Activated CD4-positive, alpha-beta T cell treated with anti-CD3 and anti-CD28 coated beads, Interleukin-2, Interleukin-4, amounts not matched to agents 100 ng/mL and 50 ng/mL, durations not matched to agents 16 hours and 8 hours (primary cell): ENCODE results near the gene ISOC2.
"Not testable (repeated sequence)": the region's sequence is repeated elsewhere in the genome, so short reads cannot be mapped to it uniquely, and the experiment has no call there.

Experiments used
- DNase-seq: peaks from one replicate; pipeline ENCODE4 v3.0.0-alpha.2; 2020; ENCODE audit warnings: low spot score

ISOC2 gene

GRCh38 chr19:55440411-55441105, 20.9 kb downstream of the ISOC2 start:
- no peak for DNase-seq

- DNase-seq: no peak
Measured at GRCh38 chr19:55439052-55439451, 22.4 kb downstream of the ISOC2 start.

DNA sequence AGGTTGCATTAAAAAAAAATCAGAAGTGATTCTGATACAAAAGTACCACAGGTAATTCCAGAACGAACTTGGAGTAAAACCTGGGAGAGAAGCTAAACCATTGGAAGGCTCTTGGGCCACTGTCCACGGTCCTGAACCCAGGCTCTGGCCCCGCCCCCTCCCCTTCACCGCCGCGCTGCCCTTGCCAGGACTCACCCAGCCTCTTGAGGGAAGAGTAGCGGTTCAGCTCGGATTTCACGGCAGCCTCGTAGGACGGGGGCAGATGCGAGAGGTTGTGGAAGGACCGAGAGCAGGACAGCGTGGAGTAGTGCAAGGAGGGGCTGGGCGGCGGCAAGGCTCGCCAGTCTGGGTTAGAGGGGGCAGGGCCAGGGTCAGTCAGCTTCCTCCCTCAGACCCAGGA, 24.0 kb downstream of the ISOC2 start:
- DNase-seq: no peak

GRCh38 chr19:55436847-55437246, 24.6 kb downstream of the ISOC2 start:
- DNase-seq: no peak

DNA sequence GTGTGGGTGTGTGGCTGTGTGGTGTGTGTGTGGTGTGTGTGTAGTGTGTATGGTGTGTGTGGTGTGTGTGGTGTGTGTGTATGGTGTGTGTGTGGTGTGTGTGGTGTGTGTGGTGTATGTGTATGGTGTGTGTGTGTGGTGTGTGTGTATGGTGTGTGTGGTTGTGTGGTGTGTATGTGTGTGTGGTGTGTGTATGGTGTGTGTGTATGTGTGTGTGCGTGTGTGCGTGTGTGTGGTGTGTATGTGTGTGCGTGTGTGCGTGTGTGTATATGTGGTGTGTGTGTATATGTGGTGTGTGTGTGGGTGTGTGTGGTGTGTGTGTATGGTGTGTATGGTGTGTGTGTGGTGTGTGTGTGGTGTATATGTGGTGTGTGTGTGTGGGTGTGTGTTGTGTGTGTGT, 26.4 kb downstream of the ISOC2 start:
- no peak for DNase-seq

- DNase-seq: no peak
Measured at GRCh38 chr19:55434356-55434919, 27.0 kb downstream of the ISOC2 start.

GRCh38 chr19:55433292-55433691, 28.1 kb downstream of the ISOC2 start:
- DNase-seq: no peak

GRCh38 chr19:55432241-55432959, 29.0 kb downstream of the ISOC2 start:
- no peak for DNase-seq

DNA sequence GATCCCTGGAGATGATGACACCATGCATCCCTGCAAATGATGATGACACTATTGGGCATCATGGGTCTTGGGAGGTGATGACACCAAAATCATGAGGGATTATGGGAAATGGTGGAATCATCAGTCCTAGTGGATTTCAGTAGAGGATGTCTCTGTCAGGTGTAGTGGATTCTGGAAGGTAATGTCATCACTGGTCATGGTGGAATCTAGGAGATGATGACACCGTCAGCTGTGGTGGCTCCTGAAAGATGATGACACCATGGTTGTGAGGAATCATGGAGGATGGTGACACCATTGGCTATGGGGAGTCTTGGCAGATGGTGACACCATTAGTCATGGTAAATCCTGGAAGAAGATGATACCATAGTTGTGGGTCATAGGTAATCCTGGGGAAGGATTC, 30.3 kb downstream of the ISOC2 start:
- no peak for DNase-seq

GRCh38 chr19:55426042-55426441, 35.4 kb downstream of the ISOC2 start:
- no peak for DNase-seq

GRCh38 chr19:55424518-55424917, 36.9 kb downstream of the ISOC2 start:
- no peak for DNase-seq

DNA sequence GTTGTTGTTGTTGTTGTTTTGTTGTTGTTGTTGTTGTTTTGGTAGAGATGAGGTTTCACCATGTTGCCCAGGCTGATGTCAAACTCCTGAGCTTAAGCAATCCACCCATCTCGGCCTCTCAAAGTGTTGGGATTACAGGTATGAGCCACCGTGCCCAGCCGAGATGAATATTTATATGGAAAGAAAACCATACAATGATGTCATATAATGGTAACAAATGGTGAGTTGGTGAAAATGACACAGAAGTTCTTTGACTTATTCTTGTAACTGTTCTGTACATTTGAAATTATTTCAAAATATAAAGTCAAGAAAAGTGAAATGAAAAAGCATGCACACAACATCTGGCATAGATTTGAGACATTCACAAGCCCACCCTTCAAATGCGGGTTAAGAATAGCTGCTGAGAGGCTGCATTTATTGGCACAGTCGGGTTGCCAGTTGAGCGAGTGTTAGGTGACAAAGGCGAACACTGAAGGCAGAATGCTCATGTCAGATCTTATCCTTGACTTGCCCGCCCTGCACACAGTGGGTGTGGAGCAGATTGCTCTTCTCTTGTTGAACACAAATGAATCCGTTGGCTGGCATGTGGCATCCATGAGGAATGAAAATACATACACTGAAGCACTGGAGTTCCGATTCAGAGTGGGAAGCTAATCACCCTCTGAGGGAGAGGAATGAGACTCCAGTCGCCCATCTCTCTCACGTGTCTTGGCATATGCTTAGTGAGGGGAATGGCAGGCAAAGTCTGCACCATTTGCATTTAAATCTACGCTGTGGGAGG, 38.0 kb downstream of the ISOC2 start:
- DNase-seq: no peak

DNA sequence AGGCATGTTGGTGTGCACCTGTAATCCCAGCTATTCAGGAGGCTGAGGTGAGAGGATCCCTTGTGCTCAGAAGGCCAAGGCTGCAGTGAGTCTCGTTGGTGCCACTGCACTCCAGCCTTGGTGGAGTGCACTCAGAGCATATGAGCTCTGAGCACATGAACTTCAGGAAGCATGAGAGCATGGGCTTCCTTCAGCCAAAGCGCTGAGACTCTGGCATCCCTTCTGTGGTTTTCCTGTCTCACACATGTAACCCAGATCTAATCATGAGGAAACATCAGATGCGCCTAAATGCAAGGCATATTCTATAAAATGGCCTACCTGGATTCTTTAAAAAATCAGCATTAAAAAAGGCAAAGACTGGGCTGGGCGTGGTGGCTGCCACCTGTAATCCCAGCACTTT, 40.2 kb downstream of the ISOC2 start:
- not testable (repeated sequence) for DNase-seq

GRCh38 chr19:55419624-55420236, 41.7 kb downstream of the ISOC2 start:
- DNase-seq: no peak

DNA sequence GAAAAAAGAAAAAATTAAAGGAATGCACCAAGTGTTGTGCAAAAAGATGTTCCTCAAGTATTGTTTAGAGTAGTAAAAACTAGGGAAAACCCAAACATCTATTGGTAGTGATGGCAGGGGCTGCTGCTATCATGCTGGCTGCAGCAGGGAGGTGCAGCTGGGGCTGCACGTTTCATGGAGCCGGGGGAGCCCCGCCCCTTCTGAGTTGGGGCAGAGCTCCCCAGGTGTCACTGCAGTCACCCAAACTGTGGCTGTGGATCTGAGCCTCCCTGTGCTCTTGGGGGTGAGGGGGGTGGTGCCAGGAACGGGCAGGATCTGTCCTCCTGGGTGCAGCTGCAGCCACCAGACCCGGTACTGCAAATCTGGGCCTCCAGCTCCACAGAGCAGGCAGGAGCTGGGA, 42.3 kb downstream of the ISOC2 start:
- no peak for DNase-seq

GRCh38 chr19:55418185-55418584, 43.3 kb downstream of the ISOC2 start:
- peak; percentile 57 for DNase-seq

GRCh38 chr19:55410168-55410567, 51.3 kb downstream of the ISOC2 start:
- no peak for DNase-seq

DNA sequence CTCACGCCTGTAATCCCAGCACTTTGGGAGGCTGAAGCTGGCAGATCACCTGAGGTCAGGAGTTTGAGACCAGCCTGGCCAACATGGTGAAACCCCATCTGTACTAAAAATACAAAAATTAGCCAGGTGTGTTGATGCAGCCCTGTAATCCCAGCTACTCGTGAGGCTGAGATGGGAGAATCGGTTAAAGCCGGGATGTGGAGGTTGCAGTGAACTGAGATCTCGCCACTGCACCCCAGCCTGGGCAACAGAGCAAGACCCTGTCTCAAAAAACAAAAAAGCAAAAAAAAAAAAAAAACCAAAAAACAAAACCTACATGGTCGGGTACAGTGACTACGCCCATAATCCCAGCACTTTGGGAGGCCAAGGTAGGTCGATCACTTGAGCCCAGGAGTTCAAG, 52.3 kb downstream of the ISOC2 start:
- not testable (repeated sequence) for DNase-seq

DNA sequence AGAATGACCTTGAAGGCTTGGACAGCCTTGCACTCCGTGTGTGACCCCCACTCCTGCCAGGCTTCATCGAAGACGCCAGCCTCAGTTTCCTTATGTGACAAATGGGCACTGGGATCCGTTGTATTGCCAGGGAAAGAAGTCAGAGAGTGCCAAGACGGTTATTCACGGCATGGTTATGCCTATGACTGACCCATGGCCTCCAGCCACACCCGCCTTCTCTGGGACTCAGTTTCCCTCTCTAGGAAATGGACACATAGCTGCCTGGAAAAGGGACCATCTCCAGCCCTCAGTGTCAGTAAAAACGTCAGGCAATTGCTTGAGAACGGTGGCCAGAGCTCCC, 52.9 kb downstream of the ISOC2 start:
- DNase-seq: no peak

GRCh38 chr19:55407800-55408532, 53.5 kb downstream of the ISOC2 start:
- DNase-seq: peak; percentile 98

DNA sequence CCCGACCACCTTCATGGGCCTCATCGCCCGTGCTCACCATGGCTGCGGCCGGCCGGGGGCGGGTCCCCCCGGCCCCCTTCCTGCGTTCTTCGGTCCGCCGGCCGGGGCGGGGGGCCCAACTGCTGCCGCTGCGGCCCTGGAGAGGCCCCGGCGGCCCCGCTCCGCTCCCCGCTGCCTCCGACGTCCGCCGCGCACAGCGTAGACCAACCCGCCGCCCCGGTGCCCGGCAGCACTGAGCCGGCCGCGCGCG, 54.0 kb downstream of the ISOC2 start, which contains the start of gene UBE2S:
Gene UBE2S, minus strand, starts transcription at position 239 of the 250 bp plus-strand sequence. Its CDS starts 199 bp downstream, at position 40.
- DNase-seq: not testable (repeated sequence)
